Type B pancreatic cell (in vitro differentiated cells): ENCODE data around the gene ADAMTSL1. TPM values are rescaled to one million over a fixed set of nuclear protein-coding genes. Genes with fewer than 3 reads are reported as not detected.

Source experiments
- DNase-seq: peaks from one replicate; pipeline ENCODE4 v3.0.0; 2021; ENCODE audit warnings: mixed read lengths; ENCODE audit not compliant: unreplicated experiment; ENCODE audit errors: extremely low spot score
- H3K27ac Mint-ChIP-seq: 2 replicates; pipeline ENCODE4 v1.8.0; 2021; ENCODE audit warnings: mild to moderate bottlenecking, mixed read lengths
- H3K27me3 Mint-ChIP-seq: 2 replicates; pipeline ENCODE4 v1.8.0; 2021; ENCODE audit warnings: mixed read lengths
- H3K36me3 Mint-ChIP-seq: 2 replicates; pipeline ENCODE4 v1.8.0; 2021; ENCODE audit warnings: mixed read lengths
- H3K4me1 Mint-ChIP-seq: one replicate; pipeline ENCODE4 v1.8.0; 2021; ENCODE audit warnings: mixed read lengths; ENCODE audit not compliant: unreplicated experiment
- H3K4me3 Mint-ChIP-seq: 2 replicates; pipeline ENCODE4 v1.8.0; 2021; ENCODE audit warnings: mild to moderate bottlenecking, mixed read lengths
- H3K9me3 Mint-ChIP-seq: 2 replicates; pipeline ENCODE4 v1.8.0; 2021; ENCODE audit warnings: mixed read lengths
- CTCF ChIP-seq: fragments of 200-600 bp; sonication (generic); conservative IDR thresholded peaks from 2 replicates; pipeline ENCODE4 v1.5.0; 2021; ENCODE audit warnings: antibody characterized with exemption, mild to moderate bottlenecking
- total RNA-seq: library from RNA; stranded (reverse); gene quantifications from 2 replicates; pipeline ENCODE4 v1.2.1, GENCODE V29; 2021; ENCODE audit warnings: low replicate concordance

Gene ADAMTSL1
- total RNA-seq, 1 donor from 2014 or later: 28.6 TPM

- no peak for DNase-seq
- Mint-ChIP-seq H3K27me3 (no peaks in the 10 kb centered on the region), H3K4me1 (no peaks in the 10 kb centered on the region), H3K36me3 (no peaks in the 10 kb centered on the region), H3K9me3 (no peaks in the 10 kb centered on the region), H3K4me3 (no peak overlapping the region), H3K27ac (no peak overlapping the region)
- no peak for TF ChIP-seq CTCF
These were observed 377.3 kb downstream of the ADAMTSL1 start for GRCh38 chr9:18851069-18851795.

- no peak overlapping the region for H3K4me3 Mint-ChIP-seq
- H3K36me3 Mint-ChIP-seq: peaks cover 9% of the 10 kb centered on the region
- no peaks in the 10 kb centered on the region for H3K9me3 Mint-ChIP-seq
- no peak for DNase-seq
- no peak for TF ChIP-seq CTCF
- no peak overlapping the region for H3K27ac Mint-ChIP-seq
- no peaks in the 10 kb centered on the region for H3K27me3 Mint-ChIP-seq
- H3K4me1 Mint-ChIP-seq: no peaks in the 10 kb centered on the region
These were observed 381.7 kb downstream of the ADAMTSL1 start for GRCh38 chr9:18855656-18856055.

- Mint-ChIP-seq H3K4me3 (no peak overlapping the region), H3K4me1 (peaks cover 9% of the 10 kb centered on the region), H3K9me3 (no peaks in the 10 kb centered on the region), H3K27ac (no peak overlapping the region), H3K27me3 (no peaks in the 10 kb centered on the region), H3K36me3 (peaks cover 9% of the 10 kb centered on the region)
- no peak for DNase-seq
- TF ChIP-seq CTCF: no peak
These were observed 383.4 kb downstream of the ADAMTSL1 start for GRCh38 chr9:18857334-18857733.

GRCh38 chr9:18857769-18858168 lies 383.8 kb downstream of the ADAMTSL1 start:
- Mint-ChIP-seq H3K4me1 (peaks cover 12% of the 10 kb centered on the region), H3K36me3 (peaks cover 9% of the 10 kb centered on the region), H3K27me3 (no peaks in the 10 kb centered on the region), H3K4me3 (no peak overlapping the region), H3K27ac (no peak overlapping the region), H3K9me3 (no peaks in the 10 kb centered on the region)
- no peak for DNase-seq
- no peak for TF ChIP-seq CTCF

- TF ChIP-seq CTCF: no peak
- H3K4me1 Mint-ChIP-seq: peaks cover 21% of the 10 kb centered on the region
- no peaks in the 10 kb centered on the region for H3K9me3 Mint-ChIP-seq
- H3K27ac Mint-ChIP-seq: no peak overlapping the region
- H3K4me3 Mint-ChIP-seq: peak overlapping the region; percentile 19
- H3K27me3 Mint-ChIP-seq: no peaks in the 10 kb centered on the region
- DNase-seq: no peak
- peaks cover 9% of the 10 kb centered on the region for H3K36me3 Mint-ChIP-seq
These were observed 387.9 kb downstream of the ADAMTSL1 start for GRCh38 chr9:18861609-18862544.
